ENCODE data around the gene EPB41L1. TPM values are rescaled to one million over a fixed set of nuclear protein-coding genes. Genes with fewer than 3 reads are reported as not detected.

The EPB41L1 gene
- total RNA-seq, 1 experiment from 2014 or later: 8.6 TPM

GRCh38 chr20:36182604-36183154 lies 28.1 kb downstream of the EPB41L1 start:
- ATAC-seq (no peak), DNase-seq (ENCODE audit: low read depth, low spot score) (no peak)
- Histone ChIP-seq H3K27ac (ENCODE audit: low read length) (no peak overlapping the region), H3K9me3 (ENCODE audit: control insufficient read depth, insufficient read depth, low read depth, low read length) (no peaks in the 10 kb centered on the region), H3K36me3 (ENCODE audit: control insufficient read depth, insufficient read depth, low read length) (no peaks in the 10 kb centered on the region), H3K4me3 (ENCODE audit: low read depth in 2 of 2, low read length in 2 of 2) (no peak overlapping the region), H3K4me1 (ENCODE audit: control insufficient read depth, insufficient read depth, low read length) (no peaks in the 10 kb centered on the region), H3K27me3 (ENCODE audit: control insufficient read depth, insufficient read depth, low read length) (no peaks in the 10 kb centered on the region)
- ChIA-PET CTCF (no interaction called here), POLR2A (no interaction called here)
- in situ Hi-C loops (cut with HindIII; ENCODE audit: low pct_unique_long_range_greater_than_20kb, low sequenced_read_pairs) (no loop called here), intact Hi-C loops (cut with micrococcal nuclease; ENCODE audit: unreplicated experiment) (no loop called here)
- TF ChIP-seq, protein P1, sequence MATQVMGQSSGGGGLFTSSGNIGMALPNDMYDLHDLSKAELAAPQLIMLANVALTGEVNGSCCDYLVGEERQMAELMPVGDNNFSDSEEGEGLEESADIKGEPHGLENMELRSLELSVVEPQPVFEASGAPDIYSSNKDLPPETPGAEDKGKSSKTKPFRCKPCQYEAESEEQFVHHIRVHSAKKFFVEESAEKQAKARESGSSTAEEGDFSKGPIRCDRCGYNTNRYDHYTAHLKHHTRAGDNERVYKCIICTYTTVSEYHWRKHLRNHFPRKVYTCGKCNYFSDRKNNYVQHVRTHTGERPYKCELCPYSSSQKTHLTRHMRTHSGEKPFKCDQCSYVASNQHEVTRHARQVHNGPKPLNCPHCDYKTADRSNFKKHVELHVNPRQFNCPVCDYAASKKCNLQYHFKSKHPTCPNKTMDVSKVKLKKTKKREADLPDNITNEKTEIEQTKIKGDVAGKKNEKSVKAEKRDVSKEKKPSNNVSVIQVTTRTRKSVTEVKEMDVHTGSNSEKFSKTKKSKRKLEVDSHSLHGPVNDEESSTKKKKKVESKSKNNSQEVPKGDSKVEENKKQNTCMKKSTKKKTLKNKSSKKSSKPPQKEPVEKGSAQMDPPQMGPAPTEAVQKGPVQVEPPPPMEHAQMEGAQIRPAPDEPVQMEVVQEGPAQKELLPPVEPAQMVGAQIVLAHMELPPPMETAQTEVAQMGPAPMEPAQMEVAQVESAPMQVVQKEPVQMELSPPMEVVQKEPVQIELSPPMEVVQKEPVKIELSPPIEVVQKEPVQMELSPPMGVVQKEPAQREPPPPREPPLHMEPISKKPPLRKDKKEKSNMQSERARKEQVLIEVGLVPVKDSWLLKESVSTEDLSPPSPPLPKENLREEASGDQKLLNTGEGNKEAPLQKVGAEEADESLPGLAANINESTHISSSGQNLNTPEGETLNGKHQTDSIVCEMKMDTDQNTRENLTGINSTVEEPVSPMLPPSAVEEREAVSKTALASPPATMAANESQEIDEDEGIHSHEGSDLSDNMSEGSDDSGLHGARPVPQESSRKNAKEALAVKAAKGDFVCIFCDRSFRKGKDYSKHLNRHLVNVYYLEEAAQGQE (IDR thresholded peaks at IDR 0.05; ENCODE audit: insufficient read depth in 1 of 2, low read depth in 2 of 2, low read length in 1 of 2): no peak
- TF ChIP-seq SIN3A (IDR thresholded peaks at IDR 0.05; ENCODE audit: borderline replicate concordance, insufficient read depth, low read depth, low read length) (no peak), POLR2AphosphoS5 (IDR thresholded peaks at IDR 0.05; ENCODE audit: low read depth, low read length) (no peak), CTCF (IDR thresholded peaks at IDR 0.05) (no peak), TCF7L2 (IDR thresholded peaks at IDR 0.05; ENCODE audit: low read depth, low read length) (no peak)
- BruUV-seq (replicated peaks): no TSS peak

- Histone ChIP-seq H3K36me3 (ENCODE audit: control insufficient read depth, insufficient read depth, low read length) (no peaks in the 10 kb centered on the region), H3K27ac (ENCODE audit: low read length) (no peak overlapping the region), H3K4me3 (ENCODE audit: low read depth in 2 of 2, low read length in 2 of 2) (no peak overlapping the region), H3K9me3 (ENCODE audit: control insufficient read depth, insufficient read depth, low read depth, low read length) (no peaks in the 10 kb centered on the region), H3K4me1 (ENCODE audit: control insufficient read depth, insufficient read depth, low read length) (no peaks in the 10 kb centered on the region), H3K27me3 (ENCODE audit: control insufficient read depth, insufficient read depth, low read length) (no peaks in the 10 kb centered on the region)
- intact Hi-C loops (cut with micrococcal nuclease; ENCODE audit: unreplicated experiment) (no loop called here), in situ Hi-C loops (cut with HindIII; ENCODE audit: low pct_unique_long_range_greater_than_20kb, low sequenced_read_pairs) (no loop called here)
- POLR2A ChIA-PET: no interaction called here
- BruUV-seq (replicated peaks): no TSS peak
- ATAC-seq (no peak), DNase-seq (ENCODE audit: low read depth, low spot score) (no peak)
- no peak for TF ChIP-seq SIN3A (IDR thresholded peaks at IDR 0.05; ENCODE audit: borderline replicate concordance, insufficient read depth, low read depth, low read length)
- TF ChIP-seq, protein P1 (IDR thresholded peaks at IDR 0.05; ENCODE audit: insufficient read depth in 1 of 2, low read depth in 2 of 2, low read length in 1 of 2): no peak
- no peak for TF ChIP-seq TCF7L2 (IDR thresholded peaks at IDR 0.05; ENCODE audit: low read depth, low read length)
- no peak for TF ChIP-seq CTCF (IDR thresholded peaks at IDR 0.05)
- no peak for TF ChIP-seq POLR2AphosphoS5 (IDR thresholded peaks at IDR 0.05; ENCODE audit: low read depth, low read length)
- CTCF ChIA-PET: no interaction called here
These were observed 28.8 kb downstream of the EPB41L1 start for GRCh38 chr20:36183155-36183944.

Data from Panc1 (cell line).